Kidney tubule cell (primary cell): ENCODE measurements around the gene HES5.

Source experiments
- DNase-seq: peaks from one replicate; pipeline ENCODE4 v3.0.0-alpha.2; 2018; ENCODE audit warnings: low spot score

Gene HES5

DNA sequence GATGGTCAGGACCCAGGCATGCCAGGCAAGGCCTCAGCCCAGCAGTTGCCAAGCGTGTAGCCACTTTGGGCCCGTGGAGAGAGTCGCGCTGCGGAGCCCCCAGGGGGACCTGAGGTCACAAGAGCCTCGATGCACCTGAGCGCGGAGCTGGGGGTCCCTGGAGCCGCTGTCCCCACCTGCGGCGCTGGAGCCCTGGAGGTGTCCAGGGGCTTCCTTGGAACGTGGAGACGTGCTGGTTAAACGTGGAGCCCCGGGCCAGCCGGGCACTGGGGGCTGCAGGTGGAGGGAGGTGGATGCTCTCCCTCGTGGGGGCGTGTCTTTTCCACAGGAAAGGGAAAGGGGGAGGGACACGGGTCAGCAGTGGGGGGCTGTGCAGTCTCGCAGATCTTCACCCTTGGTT, 50.9 kb downstream of the HES5 start:
- DNase-seq = no peak
